ENCODE results near the gene ABCB6.

DNA sequence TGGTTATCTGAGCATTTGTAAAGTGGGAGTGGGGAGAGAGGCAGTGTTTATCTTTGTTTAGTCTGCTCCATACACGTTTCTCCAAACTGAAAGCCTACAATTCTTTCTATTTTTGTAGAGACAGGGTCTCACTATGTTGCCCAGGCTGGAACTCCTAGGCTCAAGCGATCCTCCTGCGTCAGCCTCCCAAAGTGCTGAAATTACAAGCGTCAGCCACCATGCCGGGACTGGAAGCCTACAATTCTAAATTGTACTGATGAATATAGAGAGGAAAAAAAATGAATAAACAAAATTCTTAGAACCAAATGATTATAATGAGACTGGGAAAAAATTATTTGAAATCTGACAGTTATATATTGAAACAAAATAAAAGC is 13.6 kb downstream of the ABCB6 start:
- TF ChIP-seq, protein P1, sequence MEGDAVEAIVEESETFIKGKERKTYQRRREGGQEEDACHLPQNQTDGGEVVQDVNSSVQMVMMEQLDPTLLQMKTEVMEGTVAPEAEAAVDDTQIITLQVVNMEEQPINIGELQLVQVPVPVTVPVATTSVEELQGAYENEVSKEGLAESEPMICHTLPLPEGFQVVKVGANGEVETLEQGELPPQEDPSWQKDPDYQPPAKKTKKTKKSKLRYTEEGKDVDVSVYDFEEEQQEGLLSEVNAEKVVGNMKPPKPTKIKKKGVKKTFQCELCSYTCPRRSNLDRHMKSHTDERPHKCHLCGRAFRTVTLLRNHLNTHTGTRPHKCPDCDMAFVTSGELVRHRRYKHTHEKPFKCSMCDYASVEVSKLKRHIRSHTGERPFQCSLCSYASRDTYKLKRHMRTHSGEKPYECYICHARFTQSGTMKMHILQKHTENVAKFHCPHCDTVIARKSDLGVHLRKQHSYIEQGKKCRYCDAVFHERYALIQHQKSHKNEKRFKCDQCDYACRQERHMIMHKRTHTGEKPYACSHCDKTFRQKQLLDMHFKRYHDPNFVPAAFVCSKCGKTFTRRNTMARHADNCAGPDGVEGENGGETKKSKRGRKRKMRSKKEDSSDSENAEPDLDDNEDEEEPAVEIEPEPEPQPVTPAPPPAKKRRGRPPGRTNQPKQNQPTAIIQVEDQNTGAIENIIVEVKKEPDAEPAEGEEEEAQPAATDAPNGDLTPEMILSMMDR (IDR thresholded peaks at IDR 0.05; ENCODE audit: control extremely low read depth in 1 of 3, insufficient read depth in 1 of 3, low read depth in 1 of 3, low read length in 3 of 3): no peak
- TF ChIP-seq EZH2 (IDR thresholded peaks at IDR 0.05; ENCODE audit: low read depth, low read length, severe bottlenecking) (no peak), SIRT6 (IDR thresholded peaks at IDR 0.05; ENCODE audit: low read length) (no peak), POLR2A (IDR thresholded peaks at IDR 0.05; ENCODE audit: control extremely low read depth in 1 of 2, low read depth in 2 of 2, low read length in 2 of 2) (no peak), EP300 (IDR thresholded peaks at IDR 0.05; ENCODE audit: borderline replicate concordance in 1 of 2, low read depth in 2 of 2, low read length in 2 of 2) (no peak), CREB1 (IDR thresholded peaks at IDR 0.05) (no peak), HDAC2 (IDR thresholded peaks at IDR 0.05; ENCODE audit: borderline replicate concordance in 1 of 2, low read depth in 2 of 2, low read length in 2 of 2) (no peak)

All from H1 (cell line).